ENCODE data around the gene USP34. TPM values are rescaled to one million over a fixed set of nuclear protein-coding genes. Genes with fewer than 3 reads are reported as not detected.
"Not testable (repeated sequence)": the region's sequence is repeated elsewhere in the genome, so short reads cannot be mapped to it uniquely, and the experiment has no call there.

USP34 gene
- total and polyA plus RNA-seq, 2 of the 8 experiments (the other 6 are each of a cell fraction or from before 2014, with no cell fraction given) = 56.7 to 91.7 TPM

DNA sequence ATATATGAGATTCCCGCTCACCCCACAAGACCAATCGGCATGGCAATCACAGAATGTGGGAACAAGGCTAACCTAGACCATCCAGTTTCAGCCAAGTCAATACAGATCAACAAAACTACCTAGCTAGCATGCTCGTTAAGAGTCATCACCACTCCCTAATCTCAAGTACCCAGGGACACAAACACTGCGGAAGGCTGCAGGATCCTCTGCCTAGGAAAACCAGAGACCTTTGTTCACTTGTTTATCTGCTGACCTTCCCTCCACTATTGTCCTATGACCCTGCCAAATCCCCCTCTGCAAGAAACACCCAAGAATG is 90.0 kb downstream of the USP34 start:
- H3K9ac ChIP-seq (replicated peaks in 1 of 4; ENCODE audit: extremely low read depth in 1 of 4, low read depth in 3 of 4, low read length in 3 of 4); H2BK5ac ChIP-seq (ENCODE audit: low read depth, low read length); H2AK5ac ChIP-seq (ENCODE audit: low read depth, low read length); H2BK12ac ChIP-seq (ENCODE audit: low read depth, low read length); H2BK120ac ChIP-seq (replicated peaks; ENCODE audit: low read depth, low read length); H3K79me1 ChIP-seq (ENCODE audit: low read depth, low read length); DNase-seq (ENCODE audit: low read depth in 1 of 2, low spot score in 2 of 2); H3K4me1 ChIP-seq (replicated peaks in 1 of 4; ENCODE audit: control insufficient read depth in 3 of 4, insufficient read depth in 4 of 4, low read length in 3 of 4); H4K8ac ChIP-seq (ENCODE audit: extremely low read depth, insufficient read depth, low read length); H3K27me3 ChIP-seq (replicated peaks in 1 of 4; ENCODE audit: control insufficient read depth in 3 of 4, extremely low read depth in 1 of 4, insufficient read depth in 3 of 4, low read length in 3 of 4); H3K23me2 ChIP-seq (ENCODE audit: low read depth, low read length); H3K79me2 ChIP-seq (ENCODE audit: control insufficient read depth in 1 of 2, insufficient read depth in 2 of 2, low read length in 2 of 2); H3K4me2 ChIP-seq (ENCODE audit: insufficient read depth in 1 of 2, low read depth in 2 of 2, low read length in 2 of 2); H3K4ac ChIP-seq (replicated peaks; ENCODE audit: insufficient read length, low read depth, low read length); H3K27ac ChIP-seq (ENCODE audit: low read depth, low read length); H2AFZ ChIP-seq (ENCODE audit: low read length); FAIRE-seq; H3K23ac ChIP-seq (ENCODE audit: insufficient read length); H2BK20ac ChIP-seq (ENCODE audit: low read length); H3K9me3 ChIP-seq (ENCODE audit: insufficient read depth in 2 of 2, low read depth in 1 of 2, low read length in 1 of 2); H4K91ac ChIP-seq (replicated peaks; ENCODE audit: insufficient read length, low read length); H3K14ac ChIP-seq (ENCODE audit: insufficient read length); H4K5ac ChIP-seq (ENCODE audit: insufficient read length, low read depth, low read length); H3K56ac ChIP-seq (replicated peaks; ENCODE audit: insufficient read length, low read depth, low read length); H2BK15ac ChIP-seq (ENCODE audit: low read length); POLR2A ChIA-PET (ENCODE audit: partially characterized antibody); H4K20me1 ChIP-seq (replicated peaks in 1 of 2; ENCODE audit: control insufficient read depth in 1 of 2, insufficient read depth in 2 of 2, low read length in 2 of 2); H3K4me3 ChIP-seq (ENCODE audit: extremely low read depth in 1 of 4, insufficient read depth in 2 of 4, low read depth in 3 of 4, low read length in 4 of 4): not testable (repeated sequence)
- WGBS, 2 experiments (ENCODE audit: extremely low coverage in 1 of 2, insufficient coverage in 1 of 2, insufficient read length in 1 of 2, insufficient replicate concordance in 2 of 2, low coverage in 1 of 2, low lambda C conversion rate in 2 of 2, missing lambda C conversion rate in 1 of 2) = 92% methylated on average over 4 of the region's 4 CpGs; no CpG with 5 or more reads in 1 of the 2 experiments
- Histone ChIP-seq H3K36me3 (ENCODE audit: control insufficient read depth in 2 of 4, insufficient read depth in 4 of 4, low read length in 3 of 4) (peaks cover 0 to 43% (median 6%) of the 10 kb centered on the region in 4 experiments; a peak in 4 of 8 replicates), H3K18ac (ENCODE audit: extremely low read depth, low read length) (peak overlapping the region; percentile 66; the same call in 1 of the 2 replicates)
- CTCF ChIA-PET (ENCODE audit: partially characterized antibody) = interaction anchor here (0.9 to 2.0 kb wide), 3 partner anchors 10 to 29 kb away, joined by 3 to 6 read pairs (median 3); no protein-coding TSS in a partner anchor

Data from H1 (cell line).